AG09309 (cell line): ENCODE results near the gene DCLRE1A.

Experiments used
- DNase-seq: peaks from one replicate; pipeline ENCODE4 v3.0.0-alpha.2; 2010; ENCODE audit warnings: low read depth
- H3K4me3 ChIP-seq: 2 replicates; pipeline ENCODE4 v1.5.1; 2011; ENCODE audit warnings: mild to moderate bottlenecking, low read depth, low read length, moderate library complexity; ENCODE audit not compliant: control insufficient read depth
- CTCF ChIP-seq: IDR thresholded peaks from 2 replicates; pipeline ENCODE4 v1.5.1; 2011; ENCODE audit warnings: mild to moderate bottlenecking, low read depth, low read length, inconsistent platforms; ENCODE audit not compliant: insufficient read depth, control insufficient read depth; ENCODE audit errors: missing control alignments

The DCLRE1A gene

GRCh38 chr10:113875212-113875611, 21.3 kb upstream of the DCLRE1A start:
- no peak for DNase-seq
- no peak for TF ChIP-seq CTCF
- H3K4me3 ChIP-seq: no peak overlapping the region

GRCh38 chr10:113872139-113873030, 18.5 kb upstream of the DCLRE1A start:
- no peak for DNase-seq
- H3K4me3 ChIP-seq: no peak overlapping the region
- TF ChIP-seq CTCF: no peak

GRCh38 chr10:113869789-113870188, 15.9 kb upstream of the DCLRE1A start:
- no peak for TF ChIP-seq CTCF
- no peak overlapping the region for H3K4me3 ChIP-seq

GRCh38 chr10:113867904-113868303, 14.0 kb upstream of the DCLRE1A start:
- no peak overlapping the region for H3K4me3 ChIP-seq
- no peak for TF ChIP-seq CTCF
- no peak for DNase-seq

More at GRCh38 chr10:113869789-113870188, 15.9 kb upstream of the DCLRE1A start:
- DNase-seq: no peak

GRCh38 chr10:113866551-113867394, 12.9 kb upstream of the DCLRE1A start:
- TF ChIP-seq CTCF: no peak
- H3K4me3 ChIP-seq: no peak overlapping the region
- no peak for DNase-seq

GRCh38 chr10:113865901-113866300, 12.0 kb upstream of the DCLRE1A start:
- H3K4me3 ChIP-seq: no peak overlapping the region
- no peak for TF ChIP-seq CTCF
- DNase-seq: no peak
